MM.1S (cell line): Measurements from ENCODE around the gene MAP3K20.

Experiments used
- DNase-seq: peaks from one replicate; pipeline ENCODE4 v3.0.0-alpha.2; 2015
- H2AFZ ChIP-seq: fragments of 300-600 bp; sonication (generic); 2 replicates; pipeline ENCODE4 v1.6.0; 2016; ENCODE audit warnings: antibody characterized with exemption, low read length
- H3F3A ChIP-seq: fragments of 300-600 bp; sonication (generic); 2 replicates; pipeline ENCODE4 v1.6.1; 2016; ENCODE audit warnings: mild to moderate bottlenecking, antibody characterized with exemption, low read length, moderate library complexity, mixed read lengths; ENCODE audit not compliant: insufficient read depth
- H3K27ac ChIP-seq: fragments of 300-600 bp; sonication (generic); 2 replicates; pipeline ENCODE4 v1.5.1; 2016; ENCODE audit warnings: mild to moderate bottlenecking, low read length
- H3K27me3 ChIP-seq: fragments of 300-600 bp; sonication (generic); replicated peaks from 2 replicates; pipeline ENCODE4 v1.6.0; 2016; ENCODE audit warnings: low read length; ENCODE audit not compliant: insufficient read depth
- H3K36me3 ChIP-seq: fragments of 300-600 bp; sonication (generic); replicated peaks from 2 replicates; pipeline ENCODE4 v1.6.1; 2016; ENCODE audit warnings: mild to moderate bottlenecking, low read length, mixed read lengths; ENCODE audit not compliant: insufficient read depth
- H3K4me1 ChIP-seq: fragments of 300-600 bp; sonication (generic); 2 replicates; pipeline ENCODE4 v1.6.1; 2016; ENCODE audit warnings: low read length, mixed read lengths
- H3K4me2 ChIP-seq: fragments of 300-600 bp; sonication (generic); 2 replicates; pipeline ENCODE4 v1.6.0; 2016; ENCODE audit warnings: low read depth, low read length
- H3K4me3 ChIP-seq: fragments of 300-600 bp; sonication (generic); 2 replicates; pipeline ENCODE4 v1.5.1; 2016; ENCODE audit warnings: low read length, mixed read lengths
- H3K79me2 ChIP-seq: fragments of 300-600 bp; sonication (generic); 2 replicates; pipeline ENCODE4 v1.6.1; 2016; ENCODE audit warnings: mixed run types, low read length, mixed read lengths
- H3K9ac ChIP-seq: fragments of 300-600 bp; sonication (generic); 2 replicates; pipeline ENCODE4 v1.6.1; 2016; ENCODE audit warnings: low read length, mixed read lengths
- H3K9me2 ChIP-seq: fragments of 300-600 bp; sonication (generic); replicated peaks from 2 replicates; pipeline ENCODE4 v1.6.1; 2016; ENCODE audit warnings: mild to moderate bottlenecking, low read length, mixed read lengths; ENCODE audit not compliant: insufficient read depth
- H3K9me3 ChIP-seq: fragments of 300-600 bp; sonication (generic); replicated peaks from 2 replicates; pipeline ENCODE4 v1.6.1; 2016; ENCODE audit warnings: mild to moderate bottlenecking, low read length, mixed read lengths; ENCODE audit not compliant: insufficient read depth
- H4K20me1 ChIP-seq: fragments of 300-600 bp; sonication (generic); 2 replicates; pipeline ENCODE4 v1.6.1; 2016; ENCODE audit warnings: mild to moderate bottlenecking, low read length, moderate library complexity, mixed read lengths; ENCODE audit not compliant: insufficient read depth
- EZH2 ChIP-seq: fragments of 300-600 bp; sonication (generic); optimal IDR thresholded peaks from 2 replicates; pipeline ENCODE3; 2017; ENCODE audit warnings: low read depth, mild to moderate bottlenecking, antibody characterized with exemption, low read length, mixed read lengths
- EZH2phosphoT487 ChIP-seq: fragments of 300-600 bp; sonication (generic); IDR thresholded peaks from 2 replicates; pipeline ENCODE4 v1.6.1; 2018; ENCODE audit warnings: antibody characterized with exemption, low read length
- TF ChIP-seq, protein P1 (sequence below): fragments of 300-600 bp; sonication (generic); IDR thresholded peaks from 2 replicates; pipeline ENCODE4 v1.5.1; 2016; ENCODE audit warnings: antibody characterized with exemption, low read length, mixed read lengths

Gene MAP3K20

DNA sequence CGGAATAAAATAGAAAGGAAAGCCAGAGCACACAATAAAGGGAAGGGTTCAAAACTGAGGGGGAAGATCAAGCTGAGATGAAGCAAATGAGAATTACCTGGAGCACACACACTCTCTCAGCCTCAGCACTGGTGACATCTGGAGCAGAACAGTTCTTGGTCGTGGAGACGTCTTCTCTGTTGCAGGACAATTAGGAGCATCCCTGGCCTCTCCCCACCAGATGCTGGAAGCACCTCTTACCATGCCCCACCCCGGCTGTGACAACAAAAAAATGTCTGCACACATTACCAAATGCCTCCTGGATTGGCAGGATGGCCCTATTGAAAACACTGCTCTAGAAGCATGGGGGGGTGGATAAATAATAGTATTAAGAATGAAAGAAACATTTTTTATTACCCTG is 43.6 kb upstream of the MAP3K20 start:
- no peak overlapping the region for H3K4me2 ChIP-seq
- no peak for DNase-seq
- no peak overlapping the region for H2AFZ ChIP-seq
- H3K27me3 ChIP-seq, result no peaks in the 10 kb centered on the region
- no peak for TF ChIP-seq EZH2phosphoT487
- no peak for TF ChIP-seq EZH2
- TF ChIP-seq, protein P1, sequence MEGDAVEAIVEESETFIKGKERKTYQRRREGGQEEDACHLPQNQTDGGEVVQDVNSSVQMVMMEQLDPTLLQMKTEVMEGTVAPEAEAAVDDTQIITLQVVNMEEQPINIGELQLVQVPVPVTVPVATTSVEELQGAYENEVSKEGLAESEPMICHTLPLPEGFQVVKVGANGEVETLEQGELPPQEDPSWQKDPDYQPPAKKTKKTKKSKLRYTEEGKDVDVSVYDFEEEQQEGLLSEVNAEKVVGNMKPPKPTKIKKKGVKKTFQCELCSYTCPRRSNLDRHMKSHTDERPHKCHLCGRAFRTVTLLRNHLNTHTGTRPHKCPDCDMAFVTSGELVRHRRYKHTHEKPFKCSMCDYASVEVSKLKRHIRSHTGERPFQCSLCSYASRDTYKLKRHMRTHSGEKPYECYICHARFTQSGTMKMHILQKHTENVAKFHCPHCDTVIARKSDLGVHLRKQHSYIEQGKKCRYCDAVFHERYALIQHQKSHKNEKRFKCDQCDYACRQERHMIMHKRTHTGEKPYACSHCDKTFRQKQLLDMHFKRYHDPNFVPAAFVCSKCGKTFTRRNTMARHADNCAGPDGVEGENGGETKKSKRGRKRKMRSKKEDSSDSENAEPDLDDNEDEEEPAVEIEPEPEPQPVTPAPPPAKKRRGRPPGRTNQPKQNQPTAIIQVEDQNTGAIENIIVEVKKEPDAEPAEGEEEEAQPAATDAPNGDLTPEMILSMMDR, result no peak
- no peak overlapping the region for H3K4me3 ChIP-seq
- H3K9me3 ChIP-seq, result no peaks in the 10 kb centered on the region
- H3K4me1 ChIP-seq, result 0 out of 2 replicates have a peak, but pooled peaks cover 3% of the 10 kb centered on the region
- H3K9ac ChIP-seq, result no peak overlapping the region
- no peak overlapping the region for H3K27ac ChIP-seq
- H3F3A ChIP-seq, result no peaks in the 10 kb centered on the region
- no peaks in the 10 kb centered on the region for H3K36me3 ChIP-seq
- no peaks in the 10 kb centered on the region for H3K79me2 ChIP-seq
- H4K20me1 ChIP-seq, result no peaks in the 10 kb centered on the region
- H3K9me2 ChIP-seq, result no peaks in the 10 kb centered on the region

DNA sequence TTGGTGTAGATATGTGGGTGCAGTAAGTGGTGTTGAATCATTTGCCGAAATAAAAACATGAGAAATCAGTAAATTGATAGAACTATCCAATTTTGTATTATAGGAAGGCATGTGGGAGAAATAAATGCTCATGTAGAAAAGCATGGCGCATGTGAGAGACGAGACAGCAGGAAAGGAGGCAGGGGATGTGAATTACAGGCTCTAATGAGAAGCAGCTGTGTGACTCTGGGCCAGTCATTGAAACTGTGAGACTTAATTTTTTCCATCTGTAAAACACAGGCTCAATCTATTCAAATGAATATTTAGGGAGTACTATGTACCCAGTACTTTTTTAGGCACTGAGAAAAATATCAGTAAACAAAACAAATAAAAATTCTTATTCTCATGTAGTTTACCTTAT is 42.6 kb upstream of the MAP3K20 start:
- Histone ChIP-seq H3K27me3 (no peaks in the 10 kb centered on the region), H3K4me2 (no peak overlapping the region), H2AFZ (no peak overlapping the region), H3K4me3 (no peak overlapping the region), H3K9me2 (no peaks in the 10 kb centered on the region), H3F3A (no peaks in the 10 kb centered on the region), H4K20me1 (no peaks in the 10 kb centered on the region), H3K27ac (no peak overlapping the region), H3K36me3 (no peaks in the 10 kb centered on the region), H3K4me1 (no peaks in the 10 kb centered on the region), H3K9ac (no peak overlapping the region), H3K79me2 (no peaks in the 10 kb centered on the region), H3K9me3 (no peaks in the 10 kb centered on the region)
- no peak for TF ChIP-seq EZH2
- TF ChIP-seq, protein P1, result no peak
- no peak for TF ChIP-seq EZH2phosphoT487
- DNase-seq, result no peak

DNA sequence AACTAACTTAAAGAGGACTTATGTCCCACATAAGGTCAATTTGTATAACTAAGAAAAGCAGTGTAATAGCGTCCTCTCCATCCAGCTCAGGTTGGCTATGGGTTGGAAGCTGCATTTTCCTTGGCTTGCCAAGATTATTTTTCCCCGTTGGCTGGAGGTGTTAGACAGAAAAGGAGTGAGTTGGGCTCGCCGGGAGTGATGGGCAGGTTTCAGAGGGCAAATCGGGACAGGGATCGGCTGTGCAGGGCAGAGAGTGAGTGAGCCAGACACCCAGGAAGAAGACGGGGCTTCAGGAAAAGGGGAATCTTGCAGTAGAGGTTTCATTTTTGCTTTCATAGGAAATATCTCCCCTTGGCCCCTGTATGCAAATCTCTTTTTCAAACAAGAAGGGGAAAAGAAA is 41.5 kb upstream of the MAP3K20 start:
- H4K20me1 ChIP-seq, result no peaks in the 10 kb centered on the region
- no peak overlapping the region for H3K9ac ChIP-seq
- TF ChIP-seq EZH2phosphoT487 (no peak), EZH2 (no peak)
- TF ChIP-seq, protein P1, result no peak
- H3K79me2 ChIP-seq, result no peaks in the 10 kb centered on the region
- H3K9me3 ChIP-seq, result no peaks in the 10 kb centered on the region
- no peaks in the 10 kb centered on the region for H3K27me3 ChIP-seq
- no peak overlapping the region for H3K4me3 ChIP-seq
- H2AFZ ChIP-seq, result no peak overlapping the region
- DNase-seq, result no peak
- H3K4me1 ChIP-seq, result no peaks in the 10 kb centered on the region
- no peaks in the 10 kb centered on the region for H3K36me3 ChIP-seq
- no peak overlapping the region for H3K27ac ChIP-seq
- no peaks in the 10 kb centered on the region for H3F3A ChIP-seq
- H3K4me2 ChIP-seq, result no peak overlapping the region
- no peaks in the 10 kb centered on the region for H3K9me2 ChIP-seq
